Omental fat pad (tissue), 4 donors: Measurements from ENCODE around the gene LIPN. TPM values are rescaled to one million over a fixed set of nuclear protein-coding genes. Genes with fewer than 3 reads are reported as not detected.

ENCODE experiments used
- ATAC-seq: fragments of 150-250 bp; one replicate; pipeline ENCODE4 v1.9.1; 2016; ENCODE audit warnings: mild to moderate bottlenecking, moderate library complexity; ENCODE audit not compliant: low FRiP score
- DNase-seq: peaks from one replicate; pipeline ENCODE4 v3.0.0-alpha.2; 2019; ENCODE audit warnings: low spot score
- CTCF ChIP-seq, 3 donors: fragments of 450-650 bp; IDR thresholded peaks; one replicate each; pipeline ENCODE4 v1.5.1; 2016 to 2017; ENCODE audit warnings: antibody characterized with exemption in 3 of 3, mild to moderate bottlenecking in 3 of 3, moderate library complexity in 2 of 3
- total RNA-seq, 4 donors: library from RNA; depleted of rRNA; stranded (reverse); fragments of >200 nt; gene quantifications; one replicate each; pipeline ENCODE4 v1.1.0, GENCODE V29; 2016

Gene LIPN
- total RNA-seq, 4 donors from 2014 or later: 0.56 to 1.4 TPM; not detected in 2

GRCh38 chr10:88756660-88757059 is 3.2 kb upstream of the LIPN start:
- DNase-seq (no peak), ATAC-seq (no peak)
- no peak for TF ChIP-seq CTCF (IDR thresholded peaks at IDR 0.05)

- no peak for ATAC-seq
- DNase-seq: no peak
These were observed 3.1 kb downstream of the LIPN start for GRCh38 chr10:88762906-88763305.

GRCh38 chr10:88763441-88763840 is 3.6 kb downstream of the LIPN start:
- ATAC-seq (no peak), DNase-seq (no peak)

More at GRCh38 chr10:88762906-88763305, 3.1 kb downstream of the LIPN start:
- TF ChIP-seq CTCF (IDR thresholded peaks at IDR 0.05): no peak

GRCh38 chr10:88764110-88764509 is 4.3 kb downstream of the LIPN start:
- ATAC-seq (no peak), DNase-seq (no peak)
- no peak for TF ChIP-seq CTCF (IDR thresholded peaks at IDR 0.05)

More at GRCh38 chr10:88763441-88763840, 3.6 kb downstream of the LIPN start:
- no peak for TF ChIP-seq CTCF (IDR thresholded peaks at IDR 0.05)

- no peak for TF ChIP-seq CTCF (IDR thresholded peaks at IDR 0.05)
- no peak for ATAC-seq
- no peak for DNase-seq
These were observed 6.0 kb downstream of the LIPN start for GRCh38 chr10:88765816-88766215.

- no peak for TF ChIP-seq CTCF (IDR thresholded peaks at IDR 0.05)
- DNase-seq (no peak), ATAC-seq (no peak)
These were observed 9.6 kb downstream of the LIPN start for GRCh38 chr10:88769384-88769783.

GRCh38 chr10:88781206-88781605 is 21.4 kb downstream of the LIPN start:
- DNase-seq: no peak
- TF ChIP-seq CTCF (IDR thresholded peaks at IDR 0.05): no peak
- ATAC-seq: no peak
